Body of pancreas (tissue), 4 donors: ENCODE results near the gene SH3TC1. TPM values are rescaled to one million over a fixed set of nuclear protein-coding genes. Genes with fewer than 3 reads are reported as not detected.

ENCODE experiments used
- ATAC-seq: fragments of 150-250 bp; one replicate; pipeline ENCODE4 v1.9.1; 2016
- DNase-seq, 4 donors: peaks; one replicate each; pipeline ENCODE4 v3.0.0-alpha.2; 2019
- H3K27ac ChIP-seq, 4 donors: fragments of 200-600 bp; sonication (generic); 1 replicate in 3 of 4; 2 replicates in 1 of 4; pipeline versions ENCODE4 v1.5.1 to v1.6.1; 2016 to 2019; ENCODE audit warnings: mild to moderate bottlenecking in 1 of 4, mixed read lengths in 1 of 4, moderate library complexity in 1 of 4
- H3K27me3 ChIP-seq, 2 donors: fragments of 200-600 bp; sonication (generic); one replicate each; pipeline ENCODE4 v1.6.0; 2016; ENCODE audit warnings: mild to moderate bottlenecking in 1 of 2
- H3K36me3 ChIP-seq, 2 donors: fragments of 200-600 bp; sonication (generic); replicated peaks in 1 of 2; 2 replicates each; pipeline ENCODE4 v1.5.1; 2016; ENCODE audit warnings: low read depth in 2 of 2; ENCODE audit not compliant: insufficient read depth in 1 of 2
- H3K4me1 ChIP-seq: fragments of 200-600 bp; sonication (generic); one replicate; pipeline ENCODE4 v1.6.0; 2016
- H3K4me3 ChIP-seq, 2 donors: fragments of 200-600 bp; sonication (generic); 1 replicate in 1 of 2; 2 replicates in 1 of 2; pipeline ENCODE4 v1.5.1; 2016 to 2019
- H3K9me3 ChIP-seq, 3 donors: fragments of 200-600 bp; sonication (generic); 1 replicate in 2 of 3; 2 replicates in 1 of 3; pipeline ENCODE4 v1.5.1; 2016
- POLR2A ChIP-seq, 3 donors: fragments of 450-650 bp; IDR thresholded peaks; one replicate each; pipeline ENCODE4 v1.6.1; 2016; ENCODE audit warnings: antibody characterized with exemption in 3 of 3, mild to moderate bottlenecking in 2 of 3
- WGBS, 2 donors: methylation state at CpG; one replicate each; pipeline ENCODE4 v1.1.5; 2017; 5-methylcytosine and 5-hydroxymethylcytosine counted together
- intact Hi-C: fragments of 100-400 bp; cut with DNase I; formaldehyde crosslinking; loops from one replicate; pipeline ENCODE4 v1.15.1; 2023
- total RNA-seq, 2 donors: library from RNA; depleted of rRNA; stranded (reverse); fragments of >200 nt; gene quantifications; one replicate each; pipeline ENCODE4 v1.1.0, GENCODE V29; 2016
- TF ChIP-seq, protein P1 (sequence below), 7 experiments: fragments of 450-650 bp in 4 of 7; fragments of 200-600 bp in 3 of 7; sonication (generic) in 3 of 7; IDR thresholded peaks; one replicate each; pipeline ENCODE4 v1.5.1; 2016 to 2019; ENCODE audit warnings: antibody characterized with exemption in 7 of 7

Gene SH3TC1
- total RNA-seq, 2 donors from 2014 or later: 31.1 to 103 TPM

DNA sequence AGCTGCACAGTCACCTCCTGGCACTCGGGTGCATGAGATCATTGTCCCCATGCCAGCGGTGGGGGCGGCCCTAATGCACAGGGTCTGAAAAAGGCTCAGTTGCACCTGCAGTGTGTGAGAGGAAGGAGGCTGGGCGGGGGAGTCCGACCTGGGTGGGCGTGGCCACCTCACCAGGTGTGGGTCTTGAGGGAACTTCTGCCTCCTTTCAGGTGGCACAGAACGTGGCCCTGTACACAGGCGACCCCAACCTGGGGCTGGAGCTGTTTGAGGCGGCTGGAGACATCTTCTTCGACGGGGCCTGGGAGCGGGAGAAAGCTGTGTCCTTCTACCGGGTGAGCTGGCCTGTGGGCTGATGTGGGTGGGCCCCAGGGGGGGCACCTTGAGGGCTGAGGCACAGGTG lies 36.1 kb downstream of the SH3TC1 start:
- WGBS, 2 donors: 92 to 100% methylated on average over 1 to 11 of the region's 13 CpGs
- no peak for ATAC-seq
- DNase-seq: no peak
- no peaks in the 10 kb centered on the region for H3K27me3 ChIP-seq
- no peak for TF ChIP-seq POLR2A (IDR thresholded peaks at IDR 0.05)
- TF ChIP-seq, protein P1, sequence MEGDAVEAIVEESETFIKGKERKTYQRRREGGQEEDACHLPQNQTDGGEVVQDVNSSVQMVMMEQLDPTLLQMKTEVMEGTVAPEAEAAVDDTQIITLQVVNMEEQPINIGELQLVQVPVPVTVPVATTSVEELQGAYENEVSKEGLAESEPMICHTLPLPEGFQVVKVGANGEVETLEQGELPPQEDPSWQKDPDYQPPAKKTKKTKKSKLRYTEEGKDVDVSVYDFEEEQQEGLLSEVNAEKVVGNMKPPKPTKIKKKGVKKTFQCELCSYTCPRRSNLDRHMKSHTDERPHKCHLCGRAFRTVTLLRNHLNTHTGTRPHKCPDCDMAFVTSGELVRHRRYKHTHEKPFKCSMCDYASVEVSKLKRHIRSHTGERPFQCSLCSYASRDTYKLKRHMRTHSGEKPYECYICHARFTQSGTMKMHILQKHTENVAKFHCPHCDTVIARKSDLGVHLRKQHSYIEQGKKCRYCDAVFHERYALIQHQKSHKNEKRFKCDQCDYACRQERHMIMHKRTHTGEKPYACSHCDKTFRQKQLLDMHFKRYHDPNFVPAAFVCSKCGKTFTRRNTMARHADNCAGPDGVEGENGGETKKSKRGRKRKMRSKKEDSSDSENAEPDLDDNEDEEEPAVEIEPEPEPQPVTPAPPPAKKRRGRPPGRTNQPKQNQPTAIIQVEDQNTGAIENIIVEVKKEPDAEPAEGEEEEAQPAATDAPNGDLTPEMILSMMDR (IDR thresholded peaks at IDR 0.05): no peak
- no peaks in the 10 kb centered on the region for H3K9me3 ChIP-seq
- H3K36me3 ChIP-seq: peaks cover 0 to 25% of the 10 kb centered on the region in 2 donors
- H3K4me1 ChIP-seq: no peaks in the 10 kb centered on the region
- no peak overlapping the region for H3K27ac ChIP-seq
- no peak overlapping the region for H3K4me3 ChIP-seq
- intact Hi-C loops: loop anchor here (5.0 kb wide), 1 partner anchor 58 kb away; no protein-coding TSS in a partner anchor

DNA sequence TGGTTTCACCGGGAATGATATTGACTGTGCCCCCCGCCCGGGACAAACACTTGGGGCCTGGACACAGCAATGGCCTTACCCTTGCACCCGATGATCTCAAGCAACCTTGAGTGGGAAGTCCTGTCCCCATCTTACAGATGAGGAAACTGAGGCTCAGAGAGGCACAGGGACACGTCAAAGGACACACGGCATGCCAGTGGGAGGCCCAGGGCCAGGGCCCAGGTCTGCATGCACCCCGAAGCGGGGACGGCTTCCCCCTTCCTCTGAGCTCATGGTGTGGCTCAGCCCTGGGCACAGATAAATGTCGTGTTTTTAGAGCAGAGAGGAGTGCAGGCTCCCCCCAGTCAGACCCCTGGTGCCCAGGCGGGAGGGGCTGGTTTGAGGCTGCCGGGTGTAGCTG lies 36.6 kb downstream of the SH3TC1 start:
- no peak overlapping the region for H3K27ac ChIP-seq
- intact Hi-C loops: loop anchor here (5.0 kb wide), 1 partner anchor 58 kb away; no protein-coding TSS in a partner anchor
- peaks cover 0 to 25% of the 10 kb centered on the region in 2 donors for H3K36me3 ChIP-seq
- H3K4me1 ChIP-seq: no peaks in the 10 kb centered on the region
- no peak overlapping the region for H3K4me3 ChIP-seq
- TF ChIP-seq, protein P1 (IDR thresholded peaks at IDR 0.05): no peak
- TF ChIP-seq POLR2A (IDR thresholded peaks at IDR 0.05): no peak
- no peaks in the 10 kb centered on the region for H3K9me3 ChIP-seq
- H3K27me3 ChIP-seq: no peaks in the 10 kb centered on the region
- WGBS, 2 donors: 91 to 100% methylated on average over 5 to 12 of the region's 12 CpGs
- ATAC-seq (no peak), DNase-seq (no peak)

DNA sequence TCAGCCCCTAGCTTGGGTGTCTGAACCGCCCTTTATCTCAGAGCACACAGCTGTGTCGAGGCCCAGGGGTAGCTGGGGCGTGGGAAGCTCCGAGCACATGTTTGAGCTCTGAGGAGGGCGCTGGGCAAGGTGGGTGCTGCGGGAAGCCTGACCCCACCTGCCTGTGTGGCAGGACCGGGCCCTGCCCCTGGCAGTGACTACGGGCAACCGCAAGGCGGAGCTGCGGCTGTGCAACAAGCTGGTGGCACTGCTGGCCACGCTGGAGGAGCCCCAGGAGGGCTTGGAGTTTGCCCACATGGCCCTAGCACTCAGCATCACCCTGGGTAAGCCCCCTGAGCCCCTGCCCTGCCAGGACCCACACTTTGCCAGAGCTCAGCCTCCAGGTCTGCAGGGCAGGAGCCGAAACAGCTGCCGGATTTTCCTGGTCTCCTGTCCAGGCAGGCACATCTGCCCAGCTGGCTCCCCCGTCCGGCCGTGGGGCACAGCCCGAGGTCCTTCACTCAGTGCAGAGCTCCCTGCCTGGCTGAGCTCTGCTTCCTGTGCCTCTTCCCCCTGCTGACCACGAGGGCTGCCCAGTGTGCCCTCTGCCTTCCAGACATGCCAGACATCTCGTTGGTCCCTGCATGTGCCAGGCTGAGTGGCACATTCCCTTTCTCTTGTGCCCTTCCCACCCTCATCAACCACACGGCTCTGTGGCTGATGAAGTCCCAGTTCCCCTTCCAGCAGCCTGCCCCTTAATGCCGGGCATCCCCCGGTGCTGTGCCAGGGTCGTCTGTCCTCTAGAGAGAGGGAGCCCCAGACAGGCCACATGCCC lies 37.2 kb downstream of the SH3TC1 start:
- H3K27me3 ChIP-seq: no peaks in the 10 kb centered on the region
- peaks cover 0 to 26% of the 10 kb centered on the region in 2 donors for H3K36me3 ChIP-seq
- H3K4me3 ChIP-seq: no peak overlapping the region
- intact Hi-C loops: loop anchor here (5.0 kb wide), 1 partner anchor 59 kb away; no protein-coding TSS in a partner anchor
- 78 to 90% methylated on average over 10 to 23 of the region's 24 CpGs for WGBS, 2 donors
- H3K9me3 ChIP-seq: no peaks in the 10 kb centered on the region
- TF ChIP-seq, protein P1 (IDR thresholded peaks at IDR 0.05): no peak
- no peak for TF ChIP-seq POLR2A (IDR thresholded peaks at IDR 0.05)
- ATAC-seq: no peak
- H3K27ac ChIP-seq: no peak overlapping the region
- DNase-seq: no peak
- no peaks in the 10 kb centered on the region for H3K4me1 ChIP-seq

DNA sequence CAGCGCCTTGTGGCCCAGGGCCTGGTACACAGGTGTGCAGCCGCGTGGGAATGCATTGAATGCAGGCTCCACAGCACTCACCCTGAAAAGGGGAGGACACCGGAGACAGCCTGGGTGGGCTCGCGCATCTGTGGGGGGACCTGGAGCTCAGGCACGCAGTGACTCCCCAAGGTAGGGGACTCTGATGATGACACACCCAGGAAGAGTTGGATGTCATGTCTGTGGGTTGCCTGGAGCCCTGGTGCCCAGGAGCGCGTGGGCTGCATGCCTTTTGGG lies 37.8 kb downstream of the SH3TC1 start:
- ATAC-seq (no peak), DNase-seq (no peak)
- Histone ChIP-seq H3K9me3 (no peaks in the 10 kb centered on the region), H3K27me3 (no peaks in the 10 kb centered on the region), H3K4me1 (no peaks in the 10 kb centered on the region), H3K27ac (no peak overlapping the region), H3K4me3 (no peak overlapping the region), H3K36me3 (peaks cover 0 to 26% of the 10 kb centered on the region in 2 donors)
- TF ChIP-seq POLR2A (IDR thresholded peaks at IDR 0.05): no peak
- TF ChIP-seq, protein P1 (IDR thresholded peaks at IDR 0.05): no peak
- intact Hi-C loops: loop anchor here (5.0 kb wide), 1 partner anchor 60 kb away; no protein-coding TSS in a partner anchor
- WGBS, 2 donors: 90 to 100% methylated on average over 2 to 9 of the region's 9 CpGs
